Upper lobe of left lung (tissue), 6 donors: ENCODE data around the gene SMG7. TPM values are rescaled to one million over a fixed set of nuclear protein-coding genes. Genes with fewer than 3 reads are reported as not detected.

Experiments
- ATAC-seq, 2 donors: fragments of 200-7000 bp; cut with Tn5 transposase; one replicate each; pipeline ENCODE4 v1.9.1; 2022; ENCODE audit warnings: mild to moderate bottlenecking in 2 of 2, moderate library complexity in 2 of 2; ENCODE audit not compliant: low FRiP score in 2 of 2
- DNase-seq, 2 donors: peaks; one replicate each; pipeline ENCODE4 v3.0.0-alpha.2; 2019 to 2020
- H3K27ac ChIP-seq, 4 donors: fragments of 200-600 bp; sonication (generic); one replicate each; pipeline ENCODE4 v1.5.1; 2016 to 2019
- H3K27me3 ChIP-seq, 4 donors: fragments of 200-600 bp; sonication (generic); one replicate each; pipeline ENCODE4 v1.5.1; 2017 to 2019
- H3K36me3 ChIP-seq, 4 donors: fragments of 200-600 bp; sonication (generic); one replicate each; pipeline ENCODE4 v1.5.1; 2016 to 2019
- H3K4me1 ChIP-seq, 4 donors: fragments of 200-600 bp; sonication (generic); one replicate each; pipeline ENCODE4 v1.5.1; 2018 to 2019
- H3K4me3 ChIP-seq, 4 donors: fragments of 200-600 bp; sonication (generic); one replicate each; pipeline ENCODE4 v1.5.1; 2017 to 2019; ENCODE audit warnings: mild to moderate bottlenecking in 2 of 4, moderate library complexity in 1 of 4
- H3K9me3 ChIP-seq, 4 donors: fragments of 200-600 bp; sonication (generic); one replicate each; pipeline ENCODE4 v1.5.1; 2018 to 2019
- EP300 ChIP-seq, 4 donors: sonication (generic); formaldehyde crosslinking; IDR thresholded peaks; one replicate each; pipeline ENCODE4 v1.5.1; 2017; ENCODE audit warnings: antibody characterized with exemption in 4 of 4, control low read depth in 2 of 4
- POLR2A ChIP-seq, 4 donors: fragments of 450-650 bp; IDR thresholded peaks; one replicate each; pipeline ENCODE4 v1.5.1; 2016 to 2017; ENCODE audit warnings: antibody characterized with exemption in 4 of 4, mild to moderate bottlenecking in 2 of 4
- POLR2AphosphoS5 ChIP-seq, 2 donors: sonication (generic); formaldehyde crosslinking; IDR thresholded peaks; one replicate each; pipeline ENCODE4 v1.5.1; 2017; ENCODE audit warnings: antibody characterized with exemption in 2 of 2
- WGBS, 2 donors: methylation state at CpG; one replicate each; pipeline ENCODE4 v1.1.5; 2017 to 2018; 5-methylcytosine and 5-hydroxymethylcytosine counted together
- total RNA-seq, 6 donors: library from RNA; depleted of rRNA in 4 of 6; stranded (reverse); fragments of >200 nt in 4 of 6; gene quantifications; one replicate each; pipeline versions ENCODE4 v1.1.0 to v1.2.1, GENCODE V29; 2016 to 2021
- TF ChIP-seq, protein P1 (sequence below), 6 experiments: fragments of 450-650 bp in 4 of 6; fragments of 200-600 bp in 2 of 6; sonication (generic) in 2 of 6; IDR thresholded peaks; one replicate each; pipeline ENCODE4 v1.5.1; 2016 to 2019; ENCODE audit warnings: antibody characterized with exemption in 6 of 6
- donor health status: DM: no; HTN: no; CAD: no; lungs with moderate emphysema.
- donor health status: DM: no; HTN: yes; CAD: no; lungs with severe emphysema.

Gene SMG7
- total RNA-seq, 6 donors from 2014 or later = 35.6 to 62.4 (median 50.5) TPM

DNA sequence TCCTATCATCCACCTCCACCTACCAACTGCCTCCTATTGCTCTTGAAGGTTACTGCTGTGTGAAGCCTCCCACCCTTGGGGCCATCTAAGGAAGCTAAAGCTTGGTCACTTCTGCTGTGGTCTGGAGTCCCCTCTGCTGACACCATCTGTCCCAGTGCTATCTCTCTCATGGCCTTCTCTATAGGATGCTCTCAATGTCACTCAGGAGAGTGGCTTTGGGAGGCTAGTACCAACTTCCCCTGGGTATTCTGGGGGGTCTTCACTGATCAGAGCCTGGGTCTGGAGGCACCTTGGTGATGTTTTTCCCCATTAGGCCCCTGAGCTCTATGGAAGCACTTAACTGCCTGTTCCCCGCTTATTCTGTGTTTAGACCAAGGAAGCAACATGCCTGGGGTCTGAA is 130.2 kb downstream of the SMG7 start:
- DNase-seq (no peak), ATAC-seq (no peak)
- Histone ChIP-seq H3K36me3 (no peaks in the 10 kb centered on the region), H3K4me3 (no peak overlapping the region), H3K4me1 (peaks cover 3 to 13% (median 6%) of the 10 kb centered on the region in 4 donors), H3K27me3 (no peaks in the 10 kb centered on the region), H3K27ac (peak overlapping the region in 1 of 4 donors; percentile 85), H3K9me3 (no peaks in the 10 kb centered on the region)
- TF ChIP-seq POLR2AphosphoS5 (IDR thresholded peaks at IDR 0.05) (no peak), POLR2A (IDR thresholded peaks at IDR 0.05) (no peak), EP300 (IDR thresholded peaks at IDR 0.05) (no peak)
- TF ChIP-seq, protein P1, sequence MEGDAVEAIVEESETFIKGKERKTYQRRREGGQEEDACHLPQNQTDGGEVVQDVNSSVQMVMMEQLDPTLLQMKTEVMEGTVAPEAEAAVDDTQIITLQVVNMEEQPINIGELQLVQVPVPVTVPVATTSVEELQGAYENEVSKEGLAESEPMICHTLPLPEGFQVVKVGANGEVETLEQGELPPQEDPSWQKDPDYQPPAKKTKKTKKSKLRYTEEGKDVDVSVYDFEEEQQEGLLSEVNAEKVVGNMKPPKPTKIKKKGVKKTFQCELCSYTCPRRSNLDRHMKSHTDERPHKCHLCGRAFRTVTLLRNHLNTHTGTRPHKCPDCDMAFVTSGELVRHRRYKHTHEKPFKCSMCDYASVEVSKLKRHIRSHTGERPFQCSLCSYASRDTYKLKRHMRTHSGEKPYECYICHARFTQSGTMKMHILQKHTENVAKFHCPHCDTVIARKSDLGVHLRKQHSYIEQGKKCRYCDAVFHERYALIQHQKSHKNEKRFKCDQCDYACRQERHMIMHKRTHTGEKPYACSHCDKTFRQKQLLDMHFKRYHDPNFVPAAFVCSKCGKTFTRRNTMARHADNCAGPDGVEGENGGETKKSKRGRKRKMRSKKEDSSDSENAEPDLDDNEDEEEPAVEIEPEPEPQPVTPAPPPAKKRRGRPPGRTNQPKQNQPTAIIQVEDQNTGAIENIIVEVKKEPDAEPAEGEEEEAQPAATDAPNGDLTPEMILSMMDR (IDR thresholded peaks at IDR 0.05) = no peak
- WGBS, 2 donors = 91 to 100% methylated on average over 1 of the region's 1 CpG

Other genes starting within 250 kb of the SMG7 start
- under 1 TPM in 4 of 6 donors, not detected in 2; 0.13 to 0.72 (median 0.17) TPM for gene NMNAT2, start 54.1 kb upstream of the SMG7 start, total RNA-seq
- 100 to 1,000 TPM in 4 of 6 donors, 10 to 100 TPM in 2; 68.5 to 202 (median 143) TPM for gene NCF2, start 118.0 kb downstream of the SMG7 start, total RNA-seq
- gene ARPC5, start 163.3 kb downstream of the SMG7 start, total RNA-seq = 100 to 1,000 TPM in 4 of 6 donors, 10 to 100 TPM in 2; 28.3 to 193 (median 109) TPM
- 1 to 10 TPM in 3 of 6 donors, under 1 TPM in 3; 0.20 to 5.6 (median 1.9) TPM for gene APOBEC4, start 180.8 kb downstream of the SMG7 start, total RNA-seq